DOHH2 (cell line): Measurements from ENCODE around the gene CYP2A6.

ENCODE experiments used
- H3F3A ChIP-seq: fragments of 200-600 bp; sonication (generic), shearing (Covaris generic); 2 replicates; pipeline ENCODE4 v1.6.0; 2016; ENCODE audit warnings: antibody characterized with exemption, mild to moderate bottlenecking; ENCODE audit not compliant: control insufficient read depth, insufficient read depth
- H3K27ac ChIP-seq: fragments of 200-600 bp; sonication (generic); 2 replicates; pipeline ENCODE4 v1.5.1; 2014; ENCODE audit warnings: low read depth, mild to moderate bottlenecking, low read length, moderate library complexity
- H3K27me3 ChIP-seq: fragments of 200-600 bp; sonication (generic); 2 replicates; pipeline ENCODE4 v1.6.1; 2014; ENCODE audit warnings: mild to moderate bottlenecking, low read length, mixed read lengths; ENCODE audit not compliant: control insufficient read depth
- H3K36me3 ChIP-seq: fragments of 200-600 bp; sonication (generic); 2 replicates; pipeline ENCODE4 v1.6.1; 2014; ENCODE audit warnings: mild to moderate bottlenecking, low read length, moderate library complexity, mixed read lengths; ENCODE audit not compliant: control insufficient read depth
- H3K4me1 ChIP-seq: fragments of 200-600 bp; sonication (generic); 2 replicates; pipeline ENCODE4 v1.6.1; 2014; ENCODE audit warnings: mild to moderate bottlenecking, low read length, mixed read lengths; ENCODE audit not compliant: control insufficient read depth
- H3K4me2 ChIP-seq: fragments of 200-600 bp; sonication (generic); 2 replicates; pipeline ENCODE4 v1.6.0; 2014; ENCODE audit warnings: mild to moderate bottlenecking, low read length, moderate library complexity
- H3K4me3 ChIP-seq: fragments of 200-600 bp; sonication (generic); 2 replicates; pipeline ENCODE4 v1.5.1; 2014; ENCODE audit warnings: mild to moderate bottlenecking, low read length, mixed read lengths
- H3K79me2 ChIP-seq: fragments of 200-600 bp; sonication (generic); 2 replicates; pipeline ENCODE4 v1.6.1; 2014; ENCODE audit warnings: mild to moderate bottlenecking, low read length, mixed read lengths; ENCODE audit not compliant: control insufficient read depth
- H3K9me2 ChIP-seq: fragments of 200-600 bp; sonication (generic); replicated peaks from 2 replicates; pipeline ENCODE4 v1.6.1; 2014; ENCODE audit warnings: mild to moderate bottlenecking, low read length, mixed read lengths; ENCODE audit not compliant: control insufficient read depth
- H3K9me3 ChIP-seq: fragments of 200-600 bp; sonication (generic); 2 replicates; pipeline ENCODE4 v1.6.1; 2014; ENCODE audit warnings: antibody characterized with exemption, low read length, mixed read lengths; ENCODE audit not compliant: control insufficient read depth, insufficient read depth
- H4K20me1 ChIP-seq: fragments of 200-600 bp; sonication (generic); 2 replicates; pipeline ENCODE4 v1.6.0; 2014; ENCODE audit warnings: low read depth, mild to moderate bottlenecking, antibody characterized with exemption, low read length, moderate library complexity; ENCODE audit not compliant: control insufficient read depth, insufficient read depth
- CTCF ChIP-seq: fragments of 200-600 bp; sonication (generic); IDR thresholded peaks from one replicate; pipeline ENCODE4 v1.5.1; 2014; ENCODE audit warnings: antibody characterized with exemption, mild to moderate bottlenecking, low read depth, low read length; ENCODE audit not compliant: poor library complexity, severe bottlenecking
- EZH2phosphoT487 ChIP-seq: fragments of 200-600 bp; sonication (generic); IDR thresholded peaks from 2 replicates; pipeline ENCODE4 v1.6.1; 2017; ENCODE audit warnings: borderline replicate concordance, mild to moderate bottlenecking, antibody characterized with exemption, low read length, moderate library complexity, mixed read lengths

Gene CYP2A6

GRCh38 chr19:40798683-40799557, 51.3 kb downstream of the CYP2A6 start, which contains the start of gene EGLN2:
Gene EGLN2 (plus strand): TSS chr19:40799191. CDS start chr19:40800573, 1,382 bp downstream.
- Histone ChIP-seq H3K36me3 (peaks cover 40% of the 10 kb centered on the region), H3K9me2 (no peaks in the 10 kb centered on the region), H3K27ac (peak within 1 kb of the TSS; percentile 79), H4K20me1 (peaks cover 28% of the 10 kb centered on the region), H3K4me1 (peaks cover 54% of the 10 kb centered on the region), H3F3A (peaks cover 2% of the 10 kb centered on the region; the same call in 1 of the 2 replicates), H3K79me2 (peaks cover 48% of the 10 kb centered on the region), H3K4me2 (peak within 1 kb of the TSS; percentile 86), H3K9me3 (no peaks in the 10 kb centered on the region), H3K4me3 (peak within 1 kb of the TSS; percentile 93), H3K27me3 (no peaks in the 10 kb centered on the region)
- TF ChIP-seq CTCF (no peak), EZH2phosphoT487 (no peak)

- peaks cover 47% of the 10 kb centered on the region for H3K4me1 ChIP-seq
- peaks cover 40% of the 10 kb centered on the region for H3K79me2 ChIP-seq
- TF ChIP-seq CTCF (peak; percentile 62), EZH2phosphoT487 (no peak)
- no peaks in the 10 kb centered on the region for H3K9me2 ChIP-seq
- H3K27ac ChIP-seq = peak overlapping the region; percentile 79
- H4K20me1 ChIP-seq = peaks cover 23% of the 10 kb centered on the region
- peaks cover 2% of the 10 kb centered on the region; the same call in 1 of the 2 replicates for H3F3A ChIP-seq
- H3K4me2 ChIP-seq = peak overlapping the region; percentile 86
- no peaks in the 10 kb centered on the region for H3K9me3 ChIP-seq
- peaks cover 34% of the 10 kb centered on the region for H3K36me3 ChIP-seq
- peak overlapping the region; percentile 71 for H3K4me3 ChIP-seq
- no peaks in the 10 kb centered on the region for H3K27me3 ChIP-seq
These were observed 52.1 kb downstream of the CYP2A6 start for GRCh38 chr19:40797963-40798682.

GRCh38 chr19:40797166-40797962, 52.9 kb downstream of the CYP2A6 start:
- H3F3A ChIP-seq = 0 out of 2 replicates have a peak, but pooled peaks cover 3% of the 10 kb centered on the region
- H3K4me3 ChIP-seq = peak overlapping the region; percentile 71

More at GRCh38 chr19:40797166-40797962, 52.9 kb downstream of the CYP2A6 start:
- Histone ChIP-seq H3K27me3 (no peaks in the 10 kb centered on the region), H4K20me1 (peaks cover 17% of the 10 kb centered on the region), H3K4me2 (peak overlapping the region; percentile 86), H3K9me2 (no peaks in the 10 kb centered on the region), H3K36me3 (peaks cover 30% of the 10 kb centered on the region), H3K9me3 (no peaks in the 10 kb centered on the region), H3K27ac (peak overlapping the region; percentile 79), H3K79me2 (peaks cover 32% of the 10 kb centered on the region), H3K4me1 (peaks cover 47% of the 10 kb centered on the region)
- TF ChIP-seq CTCF (no peak), EZH2phosphoT487 (no peak)
